HEK293 (cell line): ENCODE results near the gene ADGRD1.

Experiments used
- ZBTB17 ChIP-seq: fragments of 450-650 bp; formaldehyde crosslinking; IDR thresholded peaks from 2 replicates; pipeline ENCODE4 v1.5.1; 2016; ENCODE audit warnings: missing biosample characterization, missing genetic modification characterization
- ZBTB8A ChIP-seq: fragments of 450-650 bp; formaldehyde crosslinking; IDR thresholded peaks from 2 replicates; pipeline ENCODE4 v1.5.1; 2016; ENCODE audit warnings: missing biosample characterization, missing genetic modification characterization
- ZFP41 ChIP-seq: fragments of 450-650 bp; formaldehyde crosslinking; IDR thresholded peaks from 2 replicates; pipeline ENCODE4 v1.5.1; 2016; ENCODE audit warnings: missing biosample characterization, missing genetic modification characterization, borderline replicate concordance
- ZNF169 ChIP-seq: fragments of 450-650 bp; formaldehyde crosslinking; IDR thresholded peaks from 2 replicates; pipeline ENCODE4 v1.5.1; 2016; ENCODE audit warnings: missing biosample characterization, missing genetic modification characterization
- ZNF501 ChIP-seq: fragments of 450-650 bp; formaldehyde crosslinking; IDR thresholded peaks from 2 replicates; pipeline ENCODE4 v1.5.1; 2016; ENCODE audit warnings: missing biosample characterization, missing genetic modification characterization
- ZNF660 ChIP-seq: fragments of 450-650 bp; IDR thresholded peaks from 2 replicates; pipeline ENCODE4 v1.5.1; 2018; ENCODE audit warnings: missing biosample characterization, mild to moderate bottlenecking, missing genetic modification characterization
- ZNF76 ChIP-seq: fragments of 450-650 bp; formaldehyde crosslinking; IDR thresholded peaks from 2 replicates; pipeline ENCODE4; 2016; ENCODE audit warnings: low read depth, missing biosample characterization, missing genetic modification characterization, borderline replicate concordance
- ZNF785 ChIP-seq: fragments of 450-650 bp; formaldehyde crosslinking; IDR thresholded peaks from 2 replicates; pipeline ENCODE4 v1.5.1; 2016; ENCODE audit warnings: missing biosample characterization, missing genetic modification characterization
- TF ChIP-seq, protein P1 (sequence below): fragments of 450-650 bp; formaldehyde crosslinking; IDR thresholded peaks from 2 replicates; pipeline ENCODE4 v1.5.1; 2016; ENCODE audit warnings: missing biosample characterization, missing genetic modification characterization
- TF ChIP-seq, protein P2 (sequence below): fragments of 450-650 bp; IDR thresholded peaks from 2 replicates; pipeline ENCODE4 v1.5.1; 2018; ENCODE audit warnings: missing biosample characterization, missing genetic modification characterization
- TF ChIP-seq, protein P3 (sequence below): fragments of 450-650 bp; formaldehyde crosslinking; IDR thresholded peaks from 2 replicates; pipeline ENCODE4 v1.5.1; 2016; ENCODE audit warnings: missing biosample characterization, missing genetic modification characterization
- TF ChIP-seq, protein P4 (sequence below): fragments of 450-650 bp; formaldehyde crosslinking; IDR thresholded peaks from 2 replicates; pipeline ENCODE4 v1.5.1; 2016; ENCODE audit warnings: missing biosample characterization, missing genetic modification characterization, low read depth

DNA sequence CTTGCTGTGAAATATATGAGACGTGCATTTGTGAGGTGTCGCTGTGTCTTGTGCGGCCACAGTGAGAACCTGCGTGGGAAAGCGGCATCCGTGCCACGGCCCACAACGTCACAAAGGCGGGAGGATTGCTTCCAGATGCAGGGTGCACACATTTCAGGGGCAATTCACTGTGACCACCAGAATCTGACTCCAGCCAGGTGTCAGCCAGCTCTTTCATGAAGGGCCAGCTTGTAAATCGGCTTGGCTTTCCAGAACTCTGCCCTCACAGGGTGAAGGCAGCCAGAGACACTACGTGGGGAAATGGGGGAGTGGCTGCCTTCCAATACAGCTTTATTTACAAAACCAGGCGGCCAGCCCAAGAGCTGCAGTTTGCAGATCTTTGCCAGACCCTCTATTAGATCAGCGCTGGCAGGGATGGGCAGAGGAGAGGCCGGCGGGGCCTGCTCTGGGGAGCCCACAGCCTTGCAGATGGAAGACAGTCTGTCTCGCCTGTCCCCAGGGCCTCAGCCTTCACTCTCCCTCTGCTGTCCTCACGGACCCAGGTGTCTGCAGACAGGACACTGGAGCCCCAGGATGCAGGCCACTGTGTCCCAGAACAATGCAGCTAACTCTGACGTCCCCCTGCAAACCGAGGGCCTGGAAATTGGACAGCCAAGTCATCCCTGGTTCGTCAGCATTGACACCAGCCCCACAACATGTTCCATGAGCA is 53.5 kb downstream of the ADGRD1 start:
- TF ChIP-seq, protein P1, sequence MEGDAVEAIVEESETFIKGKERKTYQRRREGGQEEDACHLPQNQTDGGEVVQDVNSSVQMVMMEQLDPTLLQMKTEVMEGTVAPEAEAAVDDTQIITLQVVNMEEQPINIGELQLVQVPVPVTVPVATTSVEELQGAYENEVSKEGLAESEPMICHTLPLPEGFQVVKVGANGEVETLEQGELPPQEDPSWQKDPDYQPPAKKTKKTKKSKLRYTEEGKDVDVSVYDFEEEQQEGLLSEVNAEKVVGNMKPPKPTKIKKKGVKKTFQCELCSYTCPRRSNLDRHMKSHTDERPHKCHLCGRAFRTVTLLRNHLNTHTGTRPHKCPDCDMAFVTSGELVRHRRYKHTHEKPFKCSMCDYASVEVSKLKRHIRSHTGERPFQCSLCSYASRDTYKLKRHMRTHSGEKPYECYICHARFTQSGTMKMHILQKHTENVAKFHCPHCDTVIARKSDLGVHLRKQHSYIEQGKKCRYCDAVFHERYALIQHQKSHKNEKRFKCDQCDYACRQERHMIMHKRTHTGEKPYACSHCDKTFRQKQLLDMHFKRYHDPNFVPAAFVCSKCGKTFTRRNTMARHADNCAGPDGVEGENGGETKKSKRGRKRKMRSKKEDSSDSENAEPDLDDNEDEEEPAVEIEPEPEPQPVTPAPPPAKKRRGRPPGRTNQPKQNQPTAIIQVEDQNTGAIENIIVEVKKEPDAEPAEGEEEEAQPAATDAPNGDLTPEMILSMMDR: no peak
- TF ChIP-seq ZFP41 (tag by site-specific recombination) (no peak), ZBTB17 (tag by site-specific recombination) (no peak), ZNF660 (tag by site-specific recombination) (no peak), ZNF169 (tag by site-specific recombination) (no peak), ZBTB8A (tag by site-specific recombination) (no peak), ZNF501 (tag by site-specific recombination) (no peak), ZNF785 (no peak), ZNF76 (tag by site-specific recombination) (no peak)
- TF ChIP-seq, protein P2, sequence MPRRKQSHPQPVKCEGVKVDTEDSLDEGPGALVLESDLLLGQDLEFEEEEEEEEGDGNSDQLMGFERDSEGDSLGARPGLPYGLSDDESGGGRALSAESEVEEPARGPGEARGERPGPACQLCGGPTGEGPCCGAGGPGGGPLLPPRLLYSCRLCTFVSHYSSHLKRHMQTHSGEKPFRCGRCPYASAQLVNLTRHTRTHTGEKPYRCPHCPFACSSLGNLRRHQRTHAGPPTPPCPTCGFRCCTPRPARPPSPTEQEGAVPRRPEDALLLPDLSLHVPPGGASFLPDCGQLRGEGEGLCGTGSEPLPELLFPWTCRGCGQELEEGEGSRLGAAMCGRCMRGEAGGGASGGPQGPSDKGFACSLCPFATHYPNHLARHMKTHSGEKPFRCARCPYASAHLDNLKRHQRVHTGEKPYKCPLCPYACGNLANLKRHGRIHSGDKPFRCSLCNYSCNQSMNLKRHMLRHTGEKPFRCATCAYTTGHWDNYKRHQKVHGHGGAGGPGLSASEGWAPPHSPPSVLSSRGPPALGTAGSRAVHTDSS (tag by site-specific recombination): no peak
- TF ChIP-seq, protein P3, sequence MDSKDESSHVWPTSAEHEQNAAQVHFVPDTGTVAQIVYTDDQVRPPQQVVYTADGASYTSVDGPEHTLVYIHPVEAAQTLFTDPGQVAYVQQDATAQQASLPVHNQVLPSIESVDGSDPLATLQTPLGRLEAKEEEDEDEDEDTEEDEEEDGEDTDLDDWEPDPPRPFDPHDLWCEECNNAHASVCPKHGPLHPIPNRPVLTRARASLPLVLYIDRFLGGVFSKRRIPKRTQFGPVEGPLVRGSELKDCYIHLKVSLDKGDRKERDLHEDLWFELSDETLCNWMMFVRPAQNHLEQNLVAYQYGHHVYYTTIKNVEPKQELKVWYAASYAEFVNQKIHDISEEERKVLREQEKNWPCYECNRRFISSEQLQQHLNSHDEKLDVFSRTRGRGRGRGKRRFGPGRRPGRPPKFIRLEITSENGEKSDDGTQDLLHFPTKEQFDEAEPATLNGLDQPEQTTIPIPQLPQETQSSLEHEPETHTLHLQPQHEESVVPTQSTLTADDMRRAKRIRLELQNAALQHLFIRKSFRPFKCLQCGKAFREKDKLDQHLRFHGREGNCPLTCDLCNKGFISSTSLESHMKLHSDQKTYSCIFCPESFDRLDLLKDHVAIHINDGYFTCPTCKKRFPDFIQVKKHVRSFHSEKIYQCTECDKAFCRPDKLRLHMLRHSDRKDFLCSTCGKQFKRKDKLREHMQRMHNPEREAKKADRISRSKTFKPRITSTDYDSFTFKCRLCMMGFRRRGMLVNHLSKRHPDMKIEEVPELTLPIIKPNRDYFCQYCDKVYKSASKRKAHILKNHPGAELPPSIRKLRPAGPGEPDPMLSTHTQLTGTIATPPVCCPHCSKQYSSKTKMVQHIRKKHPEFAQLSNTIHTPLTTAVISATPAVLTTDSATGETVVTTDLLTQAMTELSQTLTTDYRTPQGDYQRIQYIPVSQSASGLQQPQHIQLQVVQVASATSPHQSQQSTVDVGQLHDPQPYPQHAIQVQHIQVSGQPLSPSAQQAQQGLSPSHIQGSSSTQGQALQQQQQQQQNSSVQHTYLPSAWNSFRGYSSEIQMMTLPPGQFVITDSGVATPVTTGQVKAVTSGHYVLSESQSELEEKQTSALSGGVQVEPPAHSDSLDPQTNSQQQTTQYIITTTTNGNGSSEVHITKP (tag by site-specific recombination): no peak
- TF ChIP-seq, protein P4, sequence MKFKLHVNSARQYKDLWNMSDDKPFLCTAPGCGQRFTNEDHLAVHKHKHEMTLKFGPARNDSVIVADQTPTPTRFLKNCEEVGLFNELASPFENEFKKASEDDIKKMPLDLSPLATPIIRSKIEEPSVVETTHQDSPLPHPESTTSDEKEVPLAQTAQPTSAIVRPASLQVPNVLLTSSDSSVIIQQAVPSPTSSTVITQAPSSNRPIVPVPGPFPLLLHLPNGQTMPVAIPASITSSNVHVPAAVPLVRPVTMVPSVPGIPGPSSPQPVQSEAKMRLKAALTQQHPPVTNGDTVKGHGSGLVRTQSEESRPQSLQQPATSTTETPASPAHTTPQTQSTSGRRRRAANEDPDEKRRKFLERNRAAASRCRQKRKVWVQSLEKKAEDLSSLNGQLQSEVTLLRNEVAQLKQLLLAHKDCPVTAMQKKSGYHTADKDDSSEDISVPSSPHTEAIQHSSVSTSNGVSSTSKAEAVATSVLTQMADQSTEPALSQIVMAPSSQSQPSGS (tag by site-specific recombination): no peak
